GM18511 (cell line): ENCODE results near the gene ELANE.
"Not testable (repeated sequence)": the region's sequence is repeated elsewhere in the genome, so short reads cannot be mapped to it uniquely, and the experiment has no call there.

Experiments
- ATAC-seq: cut with Tn5 transposase; IDR thresholded peaks from one replicate; pipeline ENCODE4 v1.9.1; 2021; ENCODE audit warnings: mild to moderate bottlenecking, moderate library complexity; ENCODE audit not compliant: unreplicated experiment

The ELANE gene

DNA sequence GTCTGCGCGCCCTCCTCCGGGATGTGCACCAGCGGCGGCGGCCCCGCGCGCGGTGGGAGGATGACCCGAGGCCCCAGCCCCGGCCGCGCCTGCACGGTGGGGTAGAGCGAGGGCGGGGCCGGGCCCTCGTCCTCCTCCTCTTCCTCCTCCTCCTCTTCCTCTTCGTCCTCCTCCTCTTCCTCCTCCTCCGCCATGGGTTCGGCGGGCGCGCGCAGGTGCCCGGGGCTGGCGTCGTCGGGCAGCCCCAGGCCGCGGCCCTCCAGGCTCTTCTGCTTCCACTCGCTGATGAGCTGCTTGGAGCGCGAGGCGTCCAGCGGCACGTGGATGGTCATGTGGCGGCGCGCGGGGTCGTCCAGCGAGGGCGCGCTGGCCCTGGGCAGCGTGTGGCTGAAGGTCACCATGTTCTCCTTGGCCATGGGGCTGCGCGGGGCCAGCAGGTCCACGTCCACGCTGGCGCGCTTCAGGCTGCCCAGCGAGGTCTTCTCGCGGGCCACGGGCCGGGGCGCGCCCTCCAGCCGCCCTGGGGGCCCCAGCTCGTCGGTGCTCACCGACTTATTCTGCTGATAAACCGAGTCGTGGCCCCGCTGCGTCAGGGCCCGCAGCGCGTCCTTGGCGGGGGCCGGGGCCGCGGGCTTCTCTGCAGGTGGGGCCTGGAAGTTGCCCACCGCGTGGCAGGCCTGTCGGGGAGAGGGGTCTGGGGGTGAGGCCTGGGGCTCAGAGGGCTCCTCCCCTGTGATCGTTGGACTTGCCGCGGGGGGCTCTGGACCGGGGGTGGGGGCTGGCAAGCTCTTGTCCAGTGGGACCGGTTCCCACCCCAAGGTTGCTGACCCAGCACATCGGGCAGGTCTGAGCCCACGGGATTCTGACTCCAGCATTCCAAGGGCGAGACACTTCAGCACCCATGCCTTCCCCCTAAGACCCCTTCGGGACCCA, 38.6 kb upstream of the ELANE start:
- no peak for ATAC-seq

- no peak for ATAC-seq
These were observed 37.7 kb upstream of the ELANE start for GRCh38 chr19:814152-815078.

- ATAC-seq: no peak
These were observed 36.9 kb upstream of the ELANE start for GRCh38 chr19:815079-815774.

- no peak for ATAC-seq
These were observed 36.2 kb upstream of the ELANE start for GRCh38 chr19:815775-816499.

- no peak for ATAC-seq
These were observed 35.6 kb upstream of the ELANE start for GRCh38 chr19:816500-816857.

GRCh38 chr19:820212-820611, 31.9 kb upstream of the ELANE start:
- ATAC-seq: not testable (repeated sequence)

DNA sequence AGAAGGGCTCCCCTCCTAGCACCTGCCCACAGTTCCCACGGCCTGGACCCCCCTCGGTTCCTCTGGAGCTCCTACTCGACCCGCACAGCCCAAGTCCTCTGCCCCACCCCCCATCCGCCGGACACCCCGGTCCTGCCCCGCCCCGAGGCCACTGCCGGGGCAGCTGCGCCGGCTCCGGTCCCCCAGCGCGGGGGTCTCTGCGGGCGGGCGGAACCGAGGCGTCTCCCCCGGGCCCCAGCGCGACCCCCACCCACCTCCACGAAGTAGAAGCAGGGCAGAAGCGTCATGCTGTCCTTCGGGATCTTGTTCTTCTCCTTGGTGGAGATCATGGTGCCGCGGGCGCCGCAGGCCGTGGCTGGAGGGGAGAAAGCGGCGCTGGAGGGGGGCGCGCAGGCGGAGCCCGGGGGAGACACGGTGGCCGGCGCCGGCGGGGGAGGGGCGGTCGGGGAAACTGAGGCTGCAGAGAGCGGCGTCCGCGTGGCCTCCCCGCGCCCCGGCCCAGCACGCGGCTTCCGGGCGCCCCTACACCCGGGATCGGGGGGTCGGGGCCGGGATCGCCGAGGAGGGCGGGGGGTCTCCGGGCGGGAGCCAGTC, 30.8 kb upstream of the ELANE start:
- no peak for ATAC-seq

DNA sequence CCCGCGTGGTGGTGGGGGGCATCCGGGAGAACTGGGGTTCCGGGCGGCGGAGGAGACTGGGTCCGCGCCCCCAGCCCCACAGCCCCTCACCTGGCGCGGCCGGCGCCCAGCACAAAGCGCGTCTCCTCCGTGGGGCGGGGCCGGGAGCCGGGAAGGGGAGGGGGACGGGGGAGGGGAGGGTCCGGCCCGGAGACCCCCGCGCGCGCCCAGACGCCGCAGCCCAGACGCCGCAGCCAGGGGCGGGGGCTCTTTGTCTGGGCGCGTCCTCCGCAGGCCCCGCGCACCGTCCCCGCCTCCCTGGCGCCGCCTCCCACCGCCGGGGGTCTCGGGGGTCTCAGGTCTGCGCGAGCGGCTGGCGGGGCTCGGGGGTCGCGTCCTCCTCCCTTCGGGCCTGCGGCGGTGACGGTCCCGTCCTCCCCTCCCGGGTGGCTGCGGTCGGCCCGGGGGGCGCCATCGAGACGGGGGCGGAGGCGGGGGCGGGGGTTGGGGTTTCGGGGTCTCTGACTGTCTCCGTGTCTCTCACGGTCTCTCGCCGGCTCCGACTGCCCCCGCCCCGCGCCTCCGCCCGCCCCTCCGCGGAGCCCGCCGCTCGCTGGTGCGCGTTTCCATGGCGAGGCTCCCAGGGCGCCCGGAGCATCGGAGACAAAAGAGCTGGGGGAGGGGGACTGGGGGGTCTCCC, 30.1 kb upstream of the ELANE start, which contains the start of gene PLPPR3:
Gene PLPPR3 (minus strand): TSS at position 131 of the 679 bp plus-strand sequence. CDS start 396 bp downstream, outside the sequence.
- ATAC-seq: no peak

- ATAC-seq: no peak
These were observed 28.5 kb upstream of the ELANE start for GRCh38 chr19:823565-824121.

DNA sequence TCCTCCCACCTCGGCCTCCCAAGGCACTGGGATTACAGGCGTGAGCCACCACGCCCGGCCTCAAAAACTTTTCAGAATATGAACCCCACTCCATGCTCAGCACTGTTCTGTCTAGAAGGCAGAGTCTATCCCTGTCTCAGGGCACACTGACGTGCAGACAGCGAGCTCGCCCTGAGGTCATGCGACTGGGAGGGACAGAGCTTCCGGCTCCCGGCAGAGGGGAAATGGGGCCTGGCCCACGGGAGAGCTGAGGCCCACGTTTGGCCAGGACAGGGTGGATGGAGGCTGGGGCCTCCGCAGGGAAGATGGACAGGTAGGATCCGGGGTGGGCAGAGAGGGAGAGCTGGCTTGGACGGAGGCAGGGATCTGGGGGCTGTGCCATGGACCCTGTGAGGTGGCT, 27.2 kb upstream of the ELANE start:
- no peak for ATAC-seq

- ATAC-seq: no peak
These were observed 26.0 kb upstream of the ELANE start for GRCh38 chr19:825897-826644.

- no peak for ATAC-seq
These were observed 24.8 kb upstream of the ELANE start for GRCh38 chr19:827314-827709.

GRCh38 chr19:827710-828321, 24.3 kb upstream of the ELANE start, which contains the start of gene AZU1:
TSS of gene AZU1 (plus strand) at chr19:827837. CDS start at chr19:827847, 10 bp downstream.
- ATAC-seq: no peak

GRCh38 chr19:829129-829758, 22.9 kb upstream of the ELANE start:
- ATAC-seq: no peak

GRCh38 chr19:831407-832369, 20.4 kb upstream of the ELANE start:
- no peak for ATAC-seq

- ATAC-seq: no peak
These were observed 17.9 kb upstream of the ELANE start for GRCh38 chr19:834216-834615.
